HG03439 (cell line): ENCODE measurements around the gene KIF25.

Source experiments
- ATAC-seq: cut with Tn5 transposase; IDR thresholded peaks from one replicate; pipeline ENCODE4 v1.9.1; 2021; ENCODE audit warnings: mild to moderate bottlenecking, moderate library complexity; ENCODE audit not compliant: unreplicated experiment

The KIF25 gene

DNA sequence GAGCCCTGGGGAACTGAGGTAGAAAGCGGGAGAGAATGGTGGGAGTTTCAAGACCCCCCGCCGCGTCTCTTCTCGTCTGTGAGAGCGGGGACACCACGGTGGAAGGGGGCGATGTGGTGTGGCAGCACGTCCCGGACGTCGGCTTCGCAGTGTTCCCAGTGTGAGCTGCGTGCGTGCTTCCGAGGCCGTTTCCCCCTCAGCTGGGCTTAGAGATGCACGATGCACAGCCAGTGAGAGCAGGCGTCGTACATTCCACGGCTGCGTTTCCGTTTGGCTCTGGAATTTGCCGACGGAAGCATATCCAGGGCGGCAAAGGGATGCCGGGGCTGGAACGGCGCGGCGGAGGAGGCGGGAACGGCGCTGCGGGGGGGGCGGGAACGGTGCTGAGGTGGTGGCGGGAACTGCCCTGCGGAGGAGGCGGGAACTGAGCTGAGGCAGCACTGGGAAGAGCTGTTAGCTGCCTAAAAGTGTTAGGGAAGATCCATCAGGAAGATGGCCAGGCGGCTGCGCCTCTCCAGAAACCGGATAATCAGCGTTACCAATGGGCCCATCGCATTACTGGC is 37.7 kb downstream of the KIF25 start:
- no peak for ATAC-seq

DNA sequence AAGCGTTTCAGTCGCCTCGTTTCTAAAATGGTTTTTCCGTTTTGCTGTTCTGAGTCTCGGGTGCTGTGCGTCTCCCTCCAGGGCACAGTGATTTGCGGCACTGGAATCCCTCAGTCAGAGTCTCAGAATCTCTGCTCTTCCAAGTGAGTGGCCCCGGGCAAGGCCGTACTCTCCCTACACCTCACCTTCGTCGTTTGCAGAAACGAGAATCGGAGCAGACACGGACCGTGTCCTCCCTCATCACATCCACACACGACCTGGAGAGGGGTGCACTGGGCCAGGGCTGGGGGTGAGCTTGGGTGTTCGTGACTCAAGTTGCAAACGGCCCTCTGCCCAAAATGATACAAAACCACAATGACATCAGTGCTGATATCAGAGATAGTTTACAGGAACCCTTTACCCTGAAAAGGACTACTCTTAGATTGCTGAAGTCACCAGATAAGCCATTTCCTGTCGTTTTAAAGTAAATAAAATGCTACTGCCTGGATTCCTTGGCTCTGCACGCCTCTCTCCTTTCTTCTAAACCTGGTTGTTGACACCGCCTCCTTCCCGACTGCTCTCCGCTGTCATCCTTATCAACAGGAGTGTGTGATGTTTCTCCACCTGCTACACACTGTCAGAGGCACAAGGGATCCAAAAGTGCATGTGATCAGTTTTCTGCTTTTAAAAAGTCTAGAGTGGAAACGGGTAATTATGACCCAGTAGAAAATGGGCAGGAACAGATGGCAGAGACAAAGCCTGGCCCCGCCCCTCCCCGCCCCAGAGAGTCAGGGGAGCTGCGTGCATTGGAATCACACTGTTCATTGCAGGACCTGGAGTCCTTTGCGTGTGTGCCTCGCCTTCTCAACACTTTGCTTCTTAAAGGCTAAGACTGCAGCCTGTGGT is 38.4 kb downstream of the KIF25 start:
- ATAC-seq, result no peak

DNA sequence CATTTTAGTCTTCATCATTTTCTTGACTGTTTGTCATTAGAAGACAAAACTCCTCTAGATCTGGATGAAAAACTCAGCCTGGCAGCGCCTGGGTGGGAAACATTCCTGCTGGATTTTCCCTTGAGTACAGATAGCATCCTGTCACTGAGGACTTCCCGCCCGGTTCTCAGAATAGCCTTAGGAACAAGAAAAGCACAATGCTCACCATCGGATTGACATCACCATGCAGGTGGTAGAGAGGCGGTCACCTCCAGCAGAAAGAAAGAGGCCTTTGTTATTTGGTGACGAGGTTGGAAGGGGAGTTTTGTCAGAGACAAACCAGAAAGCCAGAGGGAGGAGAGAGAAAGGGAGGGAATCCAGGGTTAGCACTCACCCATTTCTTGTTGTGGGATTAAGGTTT is 39.8 kb downstream of the KIF25 start:
- ATAC-seq, result no peak

DNA sequence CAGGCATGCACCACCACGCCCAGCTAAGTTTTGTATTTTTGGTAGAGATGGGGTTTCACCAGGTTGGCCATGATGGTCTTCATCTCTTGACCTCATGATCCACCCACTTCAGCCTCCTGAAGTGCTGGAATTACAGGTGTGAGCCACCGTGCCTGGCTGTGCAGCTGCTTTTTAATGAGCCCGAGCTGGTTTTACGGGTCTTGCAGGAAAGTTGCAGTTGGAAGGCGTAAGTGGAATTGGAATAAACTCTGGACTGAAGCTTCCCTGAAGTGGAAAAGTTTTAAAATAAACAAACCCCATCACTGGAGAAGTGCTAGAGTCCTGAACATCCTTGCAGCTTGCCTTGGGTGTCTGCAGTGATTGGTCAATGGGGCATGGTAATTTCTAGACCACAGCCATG is 40.4 kb downstream of the KIF25 start:
- ATAC-seq, result no peak

DNA sequence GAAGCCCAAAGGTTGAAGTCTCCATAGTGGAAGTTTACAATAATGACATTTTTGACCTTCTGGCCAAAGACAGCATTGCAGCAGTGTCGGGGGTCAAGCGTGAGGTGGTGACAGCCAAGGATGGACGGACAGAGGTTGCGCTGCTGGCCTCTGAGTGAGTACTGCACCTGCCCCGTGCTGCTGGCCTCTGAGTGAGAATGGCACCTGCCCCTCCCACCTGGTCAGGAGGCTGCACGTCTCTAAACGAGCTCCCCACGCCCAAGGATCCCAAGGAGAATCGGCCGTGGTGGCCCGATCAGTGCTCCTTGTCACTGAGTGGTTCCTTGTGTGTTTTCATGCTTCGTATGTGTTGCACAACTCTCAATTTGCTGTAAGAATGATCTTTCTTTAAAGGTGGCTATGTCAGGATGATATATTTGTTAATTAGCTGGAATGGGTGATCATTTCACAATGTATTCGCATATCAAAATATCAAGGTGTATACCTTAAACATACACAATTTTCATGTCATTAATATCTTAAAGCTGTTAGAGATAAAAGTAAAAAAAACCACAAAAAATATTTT is 41.2 kb downstream of the KIF25 start:
- no peak for ATAC-seq

DNA sequence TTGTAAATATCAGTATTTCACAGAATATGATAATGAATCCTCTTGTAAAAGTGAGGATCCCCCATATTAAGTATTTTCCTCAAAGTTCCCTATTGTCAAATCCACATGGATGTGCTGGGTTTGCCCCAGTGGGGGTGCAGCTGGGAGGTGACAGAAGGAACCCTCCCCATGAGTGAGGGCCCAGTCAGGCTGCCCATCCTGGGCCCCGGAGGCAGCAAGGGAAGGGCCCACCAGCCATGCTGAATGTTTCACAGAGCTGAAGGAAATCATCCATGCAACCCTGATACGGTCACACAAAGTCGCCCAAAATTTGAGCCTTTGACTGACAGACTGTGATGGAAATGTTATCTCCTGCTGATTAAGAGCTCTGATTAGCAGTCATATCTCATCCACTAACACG is 41.8 kb downstream of the KIF25 start:
- ATAC-seq, result no peak

DNA sequence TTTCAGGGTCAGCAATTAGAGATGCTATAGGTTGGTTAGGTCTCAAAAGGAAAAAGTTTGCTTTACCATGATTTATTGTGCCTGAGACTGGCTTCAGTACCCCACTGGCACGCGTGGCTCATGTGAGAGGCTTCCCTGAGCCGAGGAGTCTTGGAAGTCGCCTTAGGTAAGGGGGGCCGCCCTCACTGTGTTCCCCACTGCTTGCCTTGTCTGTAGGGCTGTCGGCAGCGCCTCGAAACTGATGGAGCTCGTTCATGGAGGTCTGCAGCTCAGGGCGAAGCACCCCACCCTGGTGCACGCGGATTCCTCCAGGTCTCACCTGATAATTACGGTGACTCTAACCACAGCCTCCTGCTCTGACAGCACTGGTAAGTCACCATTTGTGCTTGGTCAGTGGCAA is 42.4 kb downstream of the KIF25 start:
- no peak for ATAC-seq

DNA sequence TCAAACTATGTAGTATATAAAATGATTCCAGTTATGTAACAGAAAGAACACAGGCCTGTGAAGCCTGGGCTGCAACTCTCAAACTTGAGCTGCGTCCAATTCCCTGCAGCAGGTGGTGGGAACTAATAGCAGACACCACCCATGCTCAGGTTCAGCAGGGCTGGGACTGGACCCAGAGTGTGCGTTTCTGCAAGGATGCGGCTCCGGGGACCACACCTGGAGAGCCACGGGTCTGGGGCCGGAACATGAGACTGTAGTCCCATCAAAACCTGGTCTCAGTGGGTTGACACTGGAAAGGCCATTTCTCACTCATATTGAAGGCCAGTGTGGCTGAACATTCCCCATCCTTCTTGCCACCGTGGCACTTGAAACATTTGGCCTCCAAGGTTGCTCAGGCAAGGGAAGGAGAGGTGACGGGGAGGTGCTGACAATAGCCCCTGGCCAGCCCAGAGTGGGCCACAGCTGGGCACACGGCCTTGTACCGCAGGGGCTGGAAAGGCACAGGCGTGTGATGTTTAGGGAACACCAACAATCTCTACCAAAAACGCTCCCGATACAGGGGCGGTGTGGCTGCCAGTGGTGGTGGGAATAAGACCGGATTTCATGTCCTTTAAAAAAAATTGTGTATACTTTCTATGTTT is 43.5 kb downstream of the KIF25 start:
- ATAC-seq, result no peak

DNA sequence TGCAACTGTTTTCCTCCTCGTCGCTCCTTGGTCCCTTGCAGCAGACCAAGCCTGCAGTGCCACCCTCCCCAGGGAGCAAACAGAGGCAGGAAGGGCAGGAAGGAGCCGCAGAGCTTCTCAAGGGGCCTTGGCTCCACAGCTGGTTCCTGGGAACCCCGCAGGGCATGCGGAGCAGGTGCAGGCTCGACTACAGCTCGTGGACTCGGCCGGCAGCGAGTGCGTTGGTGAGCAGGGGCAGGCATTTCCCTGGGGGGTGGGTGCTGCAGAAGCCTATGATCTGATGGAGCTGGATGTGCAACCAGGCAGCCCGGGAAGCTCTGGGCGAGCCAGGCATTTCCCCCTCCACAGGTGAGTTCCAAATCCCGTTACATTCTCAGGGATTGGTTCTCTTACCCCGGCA is 44.5 kb downstream of the KIF25 start:
- no peak for ATAC-seq

DNA sequence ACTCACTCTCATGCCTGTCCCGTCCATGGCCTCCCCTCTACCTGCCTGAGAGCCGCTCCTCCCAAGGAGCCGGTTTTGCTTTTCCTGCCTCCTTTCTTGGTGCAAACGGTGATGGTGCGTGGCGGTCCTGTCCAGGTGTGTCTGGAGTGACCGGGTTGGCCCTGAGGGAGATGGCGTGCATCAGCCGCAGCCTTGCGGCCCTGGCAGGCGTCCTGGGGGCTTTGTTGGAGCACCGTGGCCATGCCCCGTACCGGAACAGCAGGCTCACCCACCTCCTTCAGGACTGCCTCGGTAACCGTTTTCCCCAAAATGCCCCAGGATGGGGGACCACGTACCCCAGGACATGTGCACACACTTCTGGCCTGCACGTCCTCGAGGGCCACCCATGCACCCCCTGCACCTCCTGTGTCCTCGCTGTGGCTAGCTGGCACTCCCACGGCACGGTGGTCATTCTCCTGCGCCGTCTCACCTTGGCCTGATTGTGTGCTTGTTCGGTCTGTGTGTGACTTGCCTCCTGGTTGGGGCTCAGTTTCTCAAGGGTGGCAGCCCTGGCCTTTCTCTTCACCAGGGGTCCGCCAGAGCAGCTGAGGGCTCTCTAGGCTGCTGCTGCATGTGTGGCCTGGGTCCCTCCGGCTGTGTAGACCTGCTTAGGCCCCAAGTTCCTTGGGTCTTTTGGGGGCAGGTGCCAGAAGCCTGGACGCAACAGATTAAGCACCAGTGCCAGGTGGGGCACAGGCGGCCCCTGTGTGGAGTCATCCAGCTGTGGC is 45.1 kb downstream of the KIF25 start:
- ATAC-seq, result no peak

DNA sequence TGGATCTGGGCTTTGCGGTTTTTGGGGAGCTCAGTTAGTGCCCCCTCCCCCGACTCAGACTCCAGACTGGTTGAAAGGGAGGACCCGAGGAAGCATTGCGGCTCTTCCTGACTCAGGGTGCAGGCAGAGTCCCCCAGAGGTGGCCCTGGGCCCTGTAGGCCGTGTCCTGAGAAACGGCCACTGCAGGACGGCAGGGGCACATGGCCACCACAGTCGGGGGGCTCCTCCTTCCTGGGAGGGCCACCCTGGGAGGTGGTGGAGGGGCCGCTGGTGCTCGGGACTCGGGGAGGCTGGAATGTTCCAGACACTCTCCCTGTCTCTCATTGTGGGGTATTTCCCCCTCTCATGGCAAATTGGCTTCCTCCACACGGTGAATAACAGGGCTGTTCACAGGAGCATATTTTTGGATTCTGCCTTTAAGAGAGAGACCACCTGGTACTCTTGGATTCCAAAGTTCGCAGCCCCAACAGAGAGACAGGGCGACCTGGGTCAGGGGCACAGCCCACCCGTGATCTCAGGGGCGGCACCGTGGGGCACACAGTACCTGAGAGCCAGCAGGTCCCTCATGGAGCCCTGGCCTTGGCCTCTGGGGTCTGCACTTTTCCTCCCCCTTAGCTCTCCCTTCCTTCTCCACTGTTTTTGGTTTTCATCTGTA is 45.8 kb downstream of the KIF25 start:
- ATAC-seq, result no peak

DNA sequence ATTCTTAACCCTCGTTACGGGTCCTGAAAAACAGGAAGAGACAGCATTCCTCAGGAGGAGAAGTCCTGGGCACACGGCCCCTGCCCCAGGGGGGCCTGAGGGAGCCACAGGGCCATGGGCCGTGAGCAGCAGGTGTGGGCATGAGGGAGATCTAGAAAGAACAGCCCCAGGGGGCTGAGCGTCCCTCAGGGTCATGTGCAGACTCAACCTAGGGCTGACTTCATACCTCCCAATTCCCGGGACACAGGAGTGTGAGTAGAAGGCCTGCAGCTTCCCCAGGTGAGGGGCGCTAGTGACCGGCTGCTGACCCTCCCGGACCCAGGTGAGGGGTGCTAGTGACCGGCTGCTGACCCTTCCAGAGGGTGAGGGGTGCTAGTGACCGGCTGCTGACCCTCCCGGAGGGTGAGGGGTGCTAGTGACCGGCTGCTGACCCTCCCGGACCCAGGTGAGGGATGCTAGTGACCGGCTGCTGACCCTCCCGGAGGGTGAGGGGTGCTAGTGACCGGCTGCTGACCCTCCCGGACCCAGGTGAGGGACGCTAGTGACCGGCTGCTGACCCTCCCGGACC is 46.5 kb downstream of the KIF25 start:
- no peak for ATAC-seq

DNA sequence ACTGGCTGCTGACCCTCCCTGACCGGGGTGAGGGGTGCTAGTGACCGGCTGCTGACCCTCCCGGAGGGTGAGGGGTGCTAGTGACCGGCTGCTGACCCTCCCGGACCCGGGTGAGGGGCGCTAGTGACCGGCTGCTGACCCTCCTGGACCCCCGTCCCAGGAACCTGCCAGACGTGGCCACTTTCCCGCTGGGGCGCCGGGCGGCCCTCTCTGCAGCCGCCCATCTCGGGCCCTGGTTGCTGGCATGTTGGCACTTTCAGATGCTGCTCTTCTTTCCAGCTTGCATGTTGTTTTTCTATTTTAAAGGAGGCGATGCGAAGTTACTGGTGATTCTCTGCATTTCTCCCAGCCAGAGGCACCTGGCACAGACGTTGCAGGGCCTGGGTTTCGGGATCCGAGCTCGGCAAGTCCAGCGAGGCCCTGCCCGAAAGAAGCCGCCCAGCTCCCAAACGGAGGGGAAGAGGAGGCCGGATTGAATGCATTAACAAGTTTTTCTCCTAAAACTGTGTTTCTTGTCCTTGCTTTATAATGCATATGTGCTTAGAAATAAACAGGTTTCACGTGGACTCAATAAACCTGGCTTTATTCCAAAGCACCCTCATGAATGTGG is 47.2 kb downstream of the KIF25 start:
- no peak for ATAC-seq

DNA sequence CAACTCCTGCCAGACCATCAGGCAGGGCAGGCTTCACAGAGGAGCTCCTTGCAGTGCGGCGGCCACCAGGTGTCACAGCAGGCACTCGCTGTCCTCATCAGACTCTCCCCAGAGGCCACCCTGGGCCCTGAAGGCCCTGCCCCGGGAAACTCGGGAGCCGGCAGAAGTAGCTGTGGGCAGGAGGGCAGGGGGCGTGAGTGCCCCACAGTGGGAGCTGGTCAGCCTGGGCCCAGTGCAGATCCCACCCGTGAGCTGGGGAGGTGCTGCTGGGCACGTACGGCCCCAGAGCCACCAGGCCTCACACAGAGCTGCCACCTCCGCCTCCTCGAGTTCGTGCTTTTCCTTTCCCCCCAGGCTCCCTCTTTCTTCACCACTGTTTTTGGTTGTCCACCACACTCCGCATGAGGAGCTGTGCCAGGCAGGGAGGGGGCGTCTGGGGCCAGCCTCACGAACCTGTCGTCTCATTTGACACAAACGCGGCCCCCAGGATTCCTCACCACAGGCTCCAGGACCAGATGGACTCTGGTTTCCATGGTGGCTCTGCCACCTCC is 47.7 kb downstream of the KIF25 start:
- ATAC-seq, result no peak

DNA sequence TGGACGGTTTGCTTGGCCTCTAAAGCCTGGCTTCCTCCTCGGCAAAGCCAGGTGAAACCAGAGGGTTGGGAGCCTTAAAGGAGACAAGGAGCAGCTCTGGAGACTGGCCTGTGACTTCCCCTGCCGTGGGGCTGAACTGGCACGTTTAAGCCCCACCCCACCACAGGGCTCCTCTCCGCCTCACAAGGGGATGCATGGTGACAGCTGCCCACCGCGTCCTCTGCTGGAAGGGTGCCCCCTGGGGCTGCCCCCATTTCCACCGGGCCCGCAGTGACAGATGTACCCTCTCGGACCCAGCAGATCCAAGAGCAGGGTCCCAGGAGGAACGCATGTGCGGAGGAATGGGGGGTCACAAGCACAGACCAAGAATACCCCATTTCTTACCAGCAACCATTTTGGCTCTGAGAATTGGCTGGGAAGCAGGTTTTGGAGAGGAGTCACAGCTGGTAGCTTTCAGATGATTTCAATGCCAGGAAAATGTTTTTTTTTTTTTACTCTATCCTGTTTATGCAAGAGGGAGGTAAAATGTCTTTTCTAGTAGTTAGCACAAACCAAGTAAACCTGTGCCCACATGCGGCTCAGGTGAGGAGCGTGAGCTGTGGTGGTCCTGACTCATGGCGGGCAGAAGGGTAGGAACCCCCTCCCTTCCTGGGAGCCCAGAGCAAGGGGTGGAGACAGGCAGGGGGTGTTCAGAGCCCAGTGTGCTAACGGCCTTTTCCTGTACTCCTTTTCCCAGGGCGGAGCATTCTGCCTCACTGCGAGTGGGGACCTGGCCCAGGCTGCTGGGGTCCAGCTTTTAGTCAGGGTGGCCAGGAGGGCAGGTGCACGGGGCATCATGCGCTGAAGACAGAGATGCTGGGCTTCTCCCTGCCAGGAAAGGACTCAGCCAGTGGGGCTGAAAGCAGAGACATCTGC is 48.5 kb downstream of the KIF25 start:
- ATAC-seq, result no peak

DNA sequence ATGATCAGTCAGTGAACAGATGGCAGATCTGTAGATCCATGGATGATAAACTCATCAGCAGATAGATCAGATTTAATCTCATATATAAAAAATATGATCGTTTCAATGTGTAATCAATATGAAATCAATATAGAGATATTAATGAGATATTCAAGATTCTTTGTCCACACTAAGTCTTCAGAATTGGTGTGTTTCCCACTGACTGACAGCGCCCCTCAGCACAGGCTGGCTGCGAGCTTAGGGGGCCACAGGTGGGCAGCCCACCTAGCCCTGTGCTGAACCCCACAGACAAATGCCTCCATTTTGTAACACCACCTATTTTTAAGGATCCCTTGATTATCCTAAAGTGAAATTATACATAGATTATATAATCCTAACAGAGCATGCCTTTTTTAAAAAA is 49.2 kb downstream of the KIF25 start:
- ATAC-seq, result no peak

DNA sequence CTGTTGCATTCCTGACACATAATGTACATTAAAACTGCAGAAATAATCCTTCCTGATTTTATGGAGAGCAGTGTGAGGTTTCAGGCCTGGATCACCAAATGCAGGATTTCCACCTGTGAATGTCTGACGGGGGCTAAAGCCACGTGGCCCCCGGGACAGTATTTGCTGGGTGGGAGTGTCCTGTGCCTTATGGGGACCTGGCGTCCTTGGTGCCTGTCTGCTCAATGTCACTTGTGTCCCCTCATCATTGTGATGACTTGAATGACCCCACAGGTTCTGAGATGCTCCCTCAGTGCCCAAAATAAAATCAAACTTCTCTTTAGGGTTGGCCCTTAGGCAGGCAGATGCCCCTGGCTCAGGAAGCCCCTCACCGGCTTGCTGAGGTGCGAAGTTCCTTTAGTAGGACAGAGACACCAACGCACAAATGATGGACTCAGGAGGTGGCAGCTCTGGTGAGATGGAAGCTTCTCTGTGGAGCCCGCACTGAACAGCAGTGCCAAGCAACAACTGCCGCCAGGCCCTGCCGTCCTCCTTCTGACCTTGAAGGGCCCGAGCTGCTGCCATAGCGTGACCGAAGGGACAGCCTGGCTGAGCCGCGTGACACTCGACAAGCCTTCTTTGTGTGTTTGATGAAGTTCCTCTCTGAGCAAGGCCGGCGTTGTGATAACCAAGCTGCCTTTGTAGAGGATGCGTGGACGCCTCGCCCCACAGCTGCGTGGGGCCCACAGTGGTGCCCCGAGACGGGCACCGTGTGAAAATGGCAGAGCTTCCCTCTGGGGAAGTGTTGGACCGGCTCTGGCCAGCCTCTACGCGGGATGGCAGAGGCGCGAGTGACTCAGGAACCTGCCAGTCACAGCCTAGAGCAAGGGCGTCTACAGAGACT is 50.6 kb downstream of the KIF25 start:
- no peak for ATAC-seq

DNA sequence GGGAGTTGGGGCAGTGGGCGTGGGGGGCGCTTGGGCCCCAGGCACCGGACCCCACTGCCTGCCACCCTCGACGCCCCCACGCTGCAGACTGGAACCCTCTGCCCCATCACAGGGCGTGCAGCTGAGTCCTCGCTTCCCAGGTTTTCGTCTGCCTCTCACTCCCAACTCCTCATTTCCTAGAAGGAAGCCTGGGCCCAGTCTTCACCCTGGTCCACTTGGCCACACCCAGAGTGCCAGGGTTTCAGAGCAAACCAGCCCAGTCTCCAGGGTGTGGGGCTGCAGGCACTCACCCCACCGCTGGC is 51.2 kb downstream of the KIF25 start:
- no peak for ATAC-seq
